ENCODE data around the gene MFSD11. TPM values are rescaled to one million over a fixed set of nuclear protein-coding genes. Genes with fewer than 3 reads are reported as not detected.

Gene MFSD11
- total RNA-seq, 4 donors from 2014 or later, result 17.9 to 38.9 (median 26.3) TPM

- no peak for ATAC-seq (ENCODE audit: low FRiP score)
- no peak for DNase-seq (ENCODE audit: low spot score)
- TF ChIP-seq CTCF (IDR thresholded peaks at IDR 0.05), result no peak
Observed at GRCh38 chr17:76702076-76702475, 35.8 kb upstream of the MFSD11 start.

GRCh38 chr17:76702941-76703637, 34.8 kb upstream of the MFSD11 start:
- TF ChIP-seq CTCF (IDR thresholded peaks at IDR 0.05), result no peak
- ATAC-seq (ENCODE audit: low FRiP score), result no peak
- DNase-seq (ENCODE audit: low spot score), result no peak

GRCh38 chr17:76704805-76705204, 33.1 kb upstream of the MFSD11 start:
- DNase-seq (ENCODE audit: low spot score) (no peak), ATAC-seq (ENCODE audit: low FRiP score) (no peak)
- no peak for TF ChIP-seq CTCF (IDR thresholded peaks at IDR 0.05)

GRCh38 chr17:76706817-76707216, 31.1 kb upstream of the MFSD11 start:
- ATAC-seq (ENCODE audit: low FRiP score), result no peak
- DNase-seq (ENCODE audit: low spot score), result no peak
- TF ChIP-seq CTCF (IDR thresholded peaks at IDR 0.05), result no peak

GRCh38 chr17:76707985-76708807, 29.7 kb upstream of the MFSD11 start:
- DNase-seq (ENCODE audit: low spot score), result no peak

More at GRCh38 chr17:76707985-76708807, 29.7 kb upstream of the MFSD11 start:
- no peak for ATAC-seq (ENCODE audit: low FRiP score)
- TF ChIP-seq CTCF (IDR thresholded peaks at IDR 0.05), result no peak
